Measurements from ENCODE around the gene DMRTA2. TPM values are rescaled to one million over a fixed set of nuclear protein-coding genes. Genes with fewer than 3 reads are reported as not detected.

DMRTA2 gene
- polyA plus RNA-seq (2011; rRNA removed) (not detected in 2 replicates), polyA minus RNA-seq (2011; rRNA and poly(A)+ RNA removed) (not detected in 2 replicates)

DNA sequence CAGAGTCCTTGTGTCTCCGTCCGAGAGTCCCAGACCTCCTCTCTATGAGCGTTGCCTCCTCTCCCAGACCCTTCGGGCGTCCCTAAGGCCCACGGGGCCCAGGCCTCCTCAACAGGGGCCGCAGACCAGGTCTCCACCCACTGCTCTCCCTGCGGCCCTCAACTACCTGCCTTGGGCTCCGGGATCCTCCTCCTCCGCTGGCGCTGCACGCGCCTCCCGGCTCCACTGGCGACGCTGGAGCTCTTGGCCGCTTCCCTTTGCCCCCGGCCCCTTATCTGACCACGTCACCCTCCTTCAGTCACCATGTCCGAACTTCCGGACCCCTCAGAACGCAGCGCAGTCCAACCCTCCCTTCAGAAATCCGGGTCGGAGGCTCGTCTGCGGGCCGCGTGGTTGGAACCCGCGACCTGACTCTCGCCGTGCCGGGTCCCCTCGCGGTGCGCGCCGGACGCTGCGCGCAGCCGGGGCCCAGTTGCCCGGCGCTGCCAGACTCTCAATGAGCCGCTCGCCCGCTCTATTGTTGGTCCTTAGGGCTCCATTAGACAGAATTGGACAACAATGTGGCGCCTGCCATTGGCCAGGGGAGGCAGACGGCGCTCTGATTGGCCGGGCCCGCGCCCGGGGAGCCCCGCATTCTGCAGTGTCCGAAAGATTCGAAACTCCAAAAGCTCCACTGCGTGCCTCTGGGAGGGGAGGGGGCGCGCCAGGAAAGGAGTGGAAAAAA lies at the start of gene DMRTA2:
DMRTA2 (minus strand) TSS at position 498 of the 724 bp plus-strand sequence. CDS start 1,907 bp downstream, outside the sequence.
- H3K27me3 ChIP-seq (ENCODE audit: control insufficient read depth, insufficient read depth, low read length) = peaks cover 93% of the 10 kb centered on the region
- TF ChIP-seq CTCF (IDR thresholded peaks at IDR 0.05; ENCODE audit: low read depth, low read length) = no peak
- peak within 1 kb of the TSS; percentile 29 for H3K4me3 ChIP-seq (ENCODE audit: low read depth, low read length)
- H3K9me3 ChIP-seq (ENCODE audit: control insufficient read depth, insufficient read depth, low read length) = peaks cover 21% of the 10 kb centered on the region; the same call in 1 of the 2 replicates
- no peak for DNase-seq (ENCODE audit: low read depth, low spot score)
- ChIA-PET POLR2A (no interaction called here), CTCF (no interaction called here)
- H3K27ac ChIP-seq (ENCODE audit: low read depth, low read length) = no peak within 1 kb of the TSS

- ChIA-PET POLR2A (no interaction called here), CTCF (no interaction called here)
- no peak for DNase-seq (ENCODE audit: low read depth, low spot score)
- H3K27me3 ChIP-seq (ENCODE audit: control insufficient read depth, insufficient read depth, low read length) = no peaks in the 10 kb centered on the region
- no peak for TF ChIP-seq CTCF (IDR thresholded peaks at IDR 0.05; ENCODE audit: low read depth, low read length)
- H3K27ac ChIP-seq (ENCODE audit: low read depth, low read length) = no peak overlapping the region
- H3K9me3 ChIP-seq (ENCODE audit: control insufficient read depth, insufficient read depth, low read length) = no peaks in the 10 kb centered on the region
- no peak overlapping the region for H3K4me3 ChIP-seq (ENCODE audit: low read depth, low read length)
Observed at GRCh38 chr1:50471967-50472366, 48.7 kb upstream of the DMRTA2 start.

- no peak overlapping the region for H3K27ac ChIP-seq (ENCODE audit: low read depth, low read length)
- no peak overlapping the region for H3K4me3 ChIP-seq (ENCODE audit: low read depth, low read length)
- no peaks in the 10 kb centered on the region for H3K9me3 ChIP-seq (ENCODE audit: control insufficient read depth, insufficient read depth, low read length)
- TF ChIP-seq CTCF (IDR thresholded peaks at IDR 0.05; ENCODE audit: low read depth, low read length) = no peak
- no peaks in the 10 kb centered on the region for H3K27me3 ChIP-seq (ENCODE audit: control insufficient read depth, insufficient read depth, low read length)
- ChIA-PET POLR2A (interaction anchor here (0.6 kb wide), 1 partner anchor 36 kb away, joined by 12 read pairs; no protein-coding TSS in a partner anchor), CTCF (interaction anchor here (1.3 kb wide), 1 partner anchor 241 kb away, joined by 3 read pairs; no protein-coding TSS in a partner anchor)
- no peak for DNase-seq (ENCODE audit: low read depth, low spot score)
Observed at GRCh38 chr1:50462964-50463363, 39.7 kb upstream of the DMRTA2 start.

DNA sequence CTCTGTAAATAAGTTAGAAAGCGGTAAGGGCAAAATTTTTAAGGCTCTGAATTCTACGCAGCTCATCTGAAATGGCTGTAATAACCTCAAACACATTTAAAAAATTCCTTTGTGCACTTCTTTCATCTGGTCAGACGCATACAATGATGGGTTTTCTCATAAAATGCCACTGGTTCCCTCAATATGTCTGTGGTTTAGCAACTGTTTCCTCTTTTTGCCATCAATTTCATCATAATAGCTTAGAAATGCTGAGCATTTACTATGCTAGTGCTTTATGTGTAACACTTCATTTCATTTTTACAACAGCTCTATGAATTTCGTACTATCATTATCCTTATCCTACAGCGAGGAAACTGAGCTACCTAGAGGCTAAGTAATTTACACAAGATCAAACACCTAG lies 35.3 kb upstream of the DMRTA2 start:
- CTCF ChIA-PET = interaction anchor here (0.7 to 0.8 kb wide), 2 partner anchors 9 to 31 kb away, joined by 3 to 4 read pairs; no protein-coding TSS in a partner anchor
- DNase-seq (ENCODE audit: low read depth, low spot score) = no peak
- Histone ChIP-seq H3K27me3 (ENCODE audit: control insufficient read depth, insufficient read depth, low read length) (no peaks in the 10 kb centered on the region), H3K4me3 (ENCODE audit: low read depth, low read length) (no peak overlapping the region), H3K27ac (ENCODE audit: low read depth, low read length) (no peak overlapping the region), H3K9me3 (ENCODE audit: control insufficient read depth, insufficient read depth, low read length) (no peaks in the 10 kb centered on the region)
- no peak for TF ChIP-seq CTCF (IDR thresholded peaks at IDR 0.05; ENCODE audit: low read depth, low read length)
- POLR2A ChIA-PET = no interaction called here

- no peaks in the 10 kb centered on the region for H3K27me3 ChIP-seq (ENCODE audit: control insufficient read depth, insufficient read depth, low read length)
- no peaks in the 10 kb centered on the region for H3K9me3 ChIP-seq (ENCODE audit: control insufficient read depth, insufficient read depth, low read length)
- TF ChIP-seq CTCF (IDR thresholded peaks at IDR 0.05; ENCODE audit: low read depth, low read length) = no peak
- ChIA-PET CTCF (no interaction called here), POLR2A (no interaction called here)
- H3K27ac ChIP-seq (ENCODE audit: low read depth, low read length) = no peak overlapping the region
- DNase-seq (ENCODE audit: low read depth, low spot score) = no peak
- H3K4me3 ChIP-seq (ENCODE audit: low read depth, low read length) = no peak overlapping the region
Observed at GRCh38 chr1:50454911-50455310, 31.7 kb upstream of the DMRTA2 start.
